ENCODE data around the gene FIBIN.

The FIBIN gene

GRCh38 chr11:27011560-27012233 lies 17.8 kb downstream of the FIBIN start:
- DNase-seq = no peak
- in situ Hi-C loops (cut with HindIII; ENCODE audit: low pct_ligation_motif_present, low pct_unique_long_range_greater_than_20kb, low sequenced_read_pairs) = no loop called here

- in situ Hi-C loops (cut with HindIII; ENCODE audit: low pct_ligation_motif_present, low pct_unique_long_range_greater_than_20kb, low sequenced_read_pairs) = no loop called here
- DNase-seq = no peak
These were observed 18.5 kb downstream of the FIBIN start for GRCh38 chr11:27012234-27012921.

GRCh38 chr11:27013781-27014361 lies 20.0 kb downstream of the FIBIN start:
- in situ Hi-C loops (cut with HindIII; ENCODE audit: low pct_ligation_motif_present, low pct_unique_long_range_greater_than_20kb, low sequenced_read_pairs) = no loop called here

GRCh38 chr11:27018902-27019529 lies 25.1 kb downstream of the FIBIN start:
- in situ Hi-C loops (cut with HindIII; ENCODE audit: low pct_ligation_motif_present, low pct_unique_long_range_greater_than_20kb, low sequenced_read_pairs) = no loop called here
- DNase-seq = no peak

More at GRCh38 chr11:27013781-27014361, 20.0 kb downstream of the FIBIN start:
- no peak for DNase-seq

- in situ Hi-C loops (cut with HindIII; ENCODE audit: low pct_ligation_motif_present, low pct_unique_long_range_greater_than_20kb, low sequenced_read_pairs) = no loop called here
- no peak for DNase-seq
These were observed 26.8 kb downstream of the FIBIN start for GRCh38 chr11:27020751-27021150.

- in situ Hi-C loops (cut with HindIII; ENCODE audit: low pct_ligation_motif_present, low pct_unique_long_range_greater_than_20kb, low sequenced_read_pairs) = no loop called here
These were observed 28.8 kb downstream of the FIBIN start for GRCh38 chr11:27022659-27023251.

GRCh38 chr11:27024865-27025264 lies 31.0 kb downstream of the FIBIN start:
- no peak for DNase-seq
- in situ Hi-C loops (cut with HindIII; ENCODE audit: low pct_ligation_motif_present, low pct_unique_long_range_greater_than_20kb, low sequenced_read_pairs) = no loop called here

More at GRCh38 chr11:27022659-27023251, 28.8 kb downstream of the FIBIN start:
- DNase-seq = no peak

GRCh38 chr11:27025312-27025955 lies 31.5 kb downstream of the FIBIN start:
- in situ Hi-C loops (cut with HindIII; ENCODE audit: low pct_ligation_motif_present, low pct_unique_long_range_greater_than_20kb, low sequenced_read_pairs) = no loop called here

GRCh38 chr11:27025957-27026733 lies 32.2 kb downstream of the FIBIN start:
- no peak for DNase-seq
- in situ Hi-C loops (cut with HindIII; ENCODE audit: low pct_ligation_motif_present, low pct_unique_long_range_greater_than_20kb, low sequenced_read_pairs) = no loop called here

More at GRCh38 chr11:27025312-27025955, 31.5 kb downstream of the FIBIN start:
- no peak for DNase-seq

GRCh38 chr11:27028561-27028965 lies 34.7 kb downstream of the FIBIN start:
- no peak for DNase-seq
- in situ Hi-C loops (cut with HindIII; ENCODE audit: low pct_ligation_motif_present, low pct_unique_long_range_greater_than_20kb, low sequenced_read_pairs) = no loop called here

GRCh38 chr11:27029966-27030365 lies 36.1 kb downstream of the FIBIN start:
- in situ Hi-C loops (cut with HindIII; ENCODE audit: low pct_ligation_motif_present, low pct_unique_long_range_greater_than_20kb, low sequenced_read_pairs) = no loop called here
- DNase-seq = no peak

GRCh38 chr11:27031754-27032153 lies 37.8 kb downstream of the FIBIN start:
- in situ Hi-C loops (cut with HindIII; ENCODE audit: low pct_ligation_motif_present, low pct_unique_long_range_greater_than_20kb, low sequenced_read_pairs) = no loop called here

GRCh38 chr11:27039873-27040272 lies 46.0 kb downstream of the FIBIN start:
- DNase-seq = no peak
- in situ Hi-C loops (cut with HindIII; ENCODE audit: low pct_ligation_motif_present, low pct_unique_long_range_greater_than_20kb, low sequenced_read_pairs) = no loop called here

More at GRCh38 chr11:27031754-27032153, 37.8 kb downstream of the FIBIN start:
- DNase-seq = no peak

GRCh38 chr11:27040302-27041115 lies 46.6 kb downstream of the FIBIN start, which contains the start of gene BBOX1:
BBOX1 (plus strand) TSS chr11:27040815; CDS start chr11:27055431, 14,616 bp downstream.
- in situ Hi-C loops (cut with HindIII; ENCODE audit: low pct_ligation_motif_present, low pct_unique_long_range_greater_than_20kb, low sequenced_read_pairs) = no loop called here
- no peak for DNase-seq

GRCh38 chr11:27041141-27041899 lies 47.4 kb downstream of the FIBIN start:
- in situ Hi-C loops (cut with HindIII; ENCODE audit: low pct_ligation_motif_present, low pct_unique_long_range_greater_than_20kb, low sequenced_read_pairs) = no loop called here
- no peak for DNase-seq
